GM06990 (cell line): ENCODE measurements around the gene MATN3.

Source experiments
- DNase-seq: peaks from one replicate; pipeline ENCODE4 v3.0.0-alpha.2; 2011; ENCODE audit not compliant: insufficient read length; ENCODE audit errors: extremely low read depth
- H3K27me3 ChIP-seq: replicated peaks from 2 replicates; pipeline ENCODE4 v1.6.0; 2011; ENCODE audit warnings: low read length; ENCODE audit not compliant: control insufficient read depth, insufficient read depth
- H3K36me3 ChIP-seq: 2 replicates; pipeline ENCODE4 v1.5.1; 2011; ENCODE audit warnings: low read length; ENCODE audit not compliant: control insufficient read depth, insufficient read depth
- H3K4me3 ChIP-seq: replicated peaks from 2 replicates; pipeline ENCODE4 v1.5.1; 2011; ENCODE audit warnings: low read depth, mild to moderate bottlenecking, control low read depth, low read length
- CTCF ChIP-seq: IDR thresholded peaks from 2 replicates; pipeline ENCODE4 v1.5.1; 2011; ENCODE audit warnings: low read length, control low read depth, mild to moderate bottlenecking, inconsistent platforms; ENCODE audit not compliant: insufficient read depth, poor library complexity, severe bottlenecking

MATN3 gene

GRCh38 chr2:20034218-20034617 is 21.8 kb upstream of the MATN3 start:
- Histone ChIP-seq H3K36me3 (peaks cover 14% of the 10 kb centered on the region), H3K4me3 (no peak overlapping the region), H3K27me3 (no peaks in the 10 kb centered on the region)
- DNase-seq: no peak
- TF ChIP-seq CTCF: no peak

- no peak for TF ChIP-seq CTCF
- Histone ChIP-seq H3K36me3 (peaks cover 14% of the 10 kb centered on the region), H3K27me3 (no peaks in the 10 kb centered on the region), H3K4me3 (no peak overlapping the region)
- no peak for DNase-seq
These were observed 20.9 kb upstream of the MATN3 start for GRCh38 chr2:20033322-20033721.

GRCh38 chr2:20030224-20030623 is 17.8 kb upstream of the MATN3 start:
- no peak overlapping the region for H3K4me3 ChIP-seq
- no peak for TF ChIP-seq CTCF
- peaks cover 9% of the 10 kb centered on the region for H3K36me3 ChIP-seq
- no peaks in the 10 kb centered on the region for H3K27me3 ChIP-seq
- DNase-seq: no peak

GRCh38 chr2:20027705-20028434 is 15.4 kb upstream of the MATN3 start:
- H3K36me3 ChIP-seq: peaks cover 2% of the 10 kb centered on the region
- DNase-seq: no peak
- H3K4me3 ChIP-seq: no peak overlapping the region
- TF ChIP-seq CTCF: no peak
- H3K27me3 ChIP-seq: no peaks in the 10 kb centered on the region

GRCh38 chr2:20027260-20027677 is 14.8 kb upstream of the MATN3 start:
- H3K4me3 ChIP-seq: no peak overlapping the region

More at GRCh38 chr2:20027260-20027677, 14.8 kb upstream of the MATN3 start:
- Histone ChIP-seq H3K27me3 (no peaks in the 10 kb centered on the region), H3K36me3 (peaks cover 2% of the 10 kb centered on the region)
- DNase-seq: no peak
- no peak for TF ChIP-seq CTCF
